Endothelial cell of umbilical vein (primary cell): ENCODE measurements around the gene NT5DC2. TPM values are rescaled to one million over a fixed set of nuclear protein-coding genes. Genes with fewer than 3 reads are reported as not detected.

Experiments used
- BruUV-seq: library from RNA; stranded (reverse); fragments of 400-500 nt; replicated peaks from 2 replicates; lab custom pipeline; 2021; lab: Mats Ljungman, UMichigan
- CTCF ChIA-PET: fragments of 300-600, 350-600 bp; sonication (Branson Sonifier 250); formaldehyde crosslinking; loops from one replicate; lab custom pipeline; 2021; ENCODE audit warnings: antibody characterized with exemption, inconsistent platforms; lab: Charles Lee
- POLR2A ChIA-PET: fragments of 300-600, 350-600 bp; sonication (Branson Sonifier 250); formaldehyde crosslinking; loops from one replicate; lab custom pipeline; 2021; ENCODE audit warnings: antibody characterized with exemption, inconsistent platforms; lab: Charles Lee
- DNase-seq: peaks from one replicate; pipeline ENCODE4 v3.0.0-alpha.2; 2011; ENCODE audit warnings: low read depth, low spot score
- FAIRE-seq: peaks from 2 replicates; lab custom pipeline; 2011; peaks lifted over from hg19 to GRCh38; lab: Jason Lieb, UNC
- H2AFZ ChIP-seq: 2 replicates; pipeline ENCODE4 v1.6.0; 2012; ENCODE audit warnings: low read depth, low read length, control low read depth, inconsistent platforms
- H3K27ac ChIP-seq: 2 replicates; pipeline ENCODE4 v1.5.1; 2011; ENCODE audit warnings: low read depth, mild to moderate bottlenecking, control low read depth, low read length, moderate library complexity; ENCODE audit not compliant: insufficient read depth
- H3K27me3 ChIP-seq, 2 experiments: 2 replicates each; pipeline versions ENCODE4 v1.6.0 to v1.6.1; 2011; ENCODE audit warnings: low read length in 2 of 2, mixed read lengths in 1 of 2; ENCODE audit not compliant: control insufficient read depth in 2 of 2, insufficient read depth in 2 of 2
- H3K36me3 ChIP-seq, 2 experiments: 2 replicates in 1 of 2; 3 replicates in 1 of 2; pipeline ENCODE4 v1.5.1; 2011; ENCODE audit warnings: low read length in 2 of 2, mild to moderate bottlenecking in 1 of 2, moderate library complexity in 1 of 2; ENCODE audit not compliant: control insufficient read depth in 2 of 2, insufficient read depth in 2 of 2; ENCODE audit errors: extremely low read depth in 1 of 2
- H3K4me1 ChIP-seq: 3 replicates; pipeline ENCODE4 v1.5.1; 2011; ENCODE audit warnings: mild to moderate bottlenecking, low read length; ENCODE audit not compliant: control insufficient read depth, insufficient read depth; ENCODE audit errors: extremely low read depth
- H3K4me2 ChIP-seq: 2 replicates; pipeline ENCODE4 v1.6.1; 2011; ENCODE audit warnings: low read length, control low read depth, mixed read lengths; ENCODE audit not compliant: insufficient read depth
- H3K4me3 ChIP-seq, 3 experiments: fragments of 200-600 bp in 1 of 3; sonication (generic), shearing (Covaris generic) in 1 of 3; replicated peaks in 1 of 3; 2 replicates each; pipeline ENCODE4 v1.5.1; 2011 to 2016; ENCODE audit warnings: control low read depth in 3 of 3, low read length in 3 of 3, mild to moderate bottlenecking in 2 of 3, inconsistent platforms in 1 of 3, low read depth in 1 of 3, moderate library complexity in 1 of 3; ENCODE audit not compliant: insufficient read depth in 1 of 3
- H3K79me2 ChIP-seq: 2 replicates; pipeline ENCODE4 v1.6.0; 2012; ENCODE audit warnings: low read length, inconsistent platforms; ENCODE audit not compliant: control insufficient read depth, insufficient read depth
- H3K9ac ChIP-seq: replicated peaks from 2 replicates; pipeline ENCODE3; 2011; ENCODE audit warnings: low read length, control low read depth; ENCODE audit not compliant: insufficient read depth; ENCODE audit errors: extremely low read depth
- H3K9me1 ChIP-seq: replicated peaks from 3 replicates; pipeline ENCODE4 v1.6.0; 2011; ENCODE audit warnings: mild to moderate bottlenecking, low read length; ENCODE audit not compliant: control insufficient read depth, insufficient read depth; ENCODE audit errors: extremely low read depth
- H3K9me3 ChIP-seq: replicated peaks from 2 replicates; pipeline ENCODE4 v1.5.1; 2012; ENCODE audit warnings: low read length, inconsistent platforms; ENCODE audit not compliant: control insufficient read depth, insufficient read depth
- H4K20me1 ChIP-seq: replicated peaks from 2 replicates; pipeline ENCODE3; 2011; ENCODE audit warnings: mild to moderate bottlenecking, low read length; ENCODE audit not compliant: control insufficient read depth, insufficient read depth; ENCODE audit errors: extremely low read depth
- EZH2 ChIP-seq: IDR thresholded peaks from 2 replicates; pipeline ENCODE4 v1.6.1; 2012; ENCODE audit warnings: borderline replicate concordance, low read depth, mild to moderate bottlenecking, moderate library complexity, low read length, inconsistent platforms; ENCODE audit not compliant: severe bottlenecking
- FOS ChIP-seq: IDR thresholded peaks from 2 replicates; pipeline ENCODE4 v1.6.1; 2011; ENCODE audit warnings: mild to moderate bottlenecking, low read length, moderate library complexity, borderline replicate concordance; ENCODE audit not compliant: insufficient read depth
- GATA2 ChIP-seq: IDR thresholded peaks from 2 replicates; pipeline ENCODE4 v1.7.0; 2011; ENCODE audit warnings: low read depth, mild to moderate bottlenecking, moderate library complexity, mixed read lengths, low read length; ENCODE audit not compliant: insufficient read length, insufficient read depth
- JUN ChIP-seq: IDR thresholded peaks from 2 replicates; pipeline ENCODE4 v1.6.1; 2011; ENCODE audit warnings: borderline replicate concordance, low read depth; ENCODE audit not compliant: insufficient read length, insufficient read depth
- MAX ChIP-seq: IDR thresholded peaks from 2 replicates; pipeline ENCODE4 v1.6.1; 2011; ENCODE audit not compliant: insufficient read depth, insufficient read length
- MYC ChIP-seq: IDR thresholded peaks from one replicate; pipeline ENCODE4 v1.6.1; 2011; ENCODE audit warnings: mild to moderate bottlenecking, low read depth, low read length
- POLR2A ChIP-seq: IDR thresholded peaks from 2 replicates; pipeline ENCODE4 v1.6.1; 2012; ENCODE audit warnings: low read depth, mild to moderate bottlenecking, control low read depth, low read length
- POLR2AphosphoS5 ChIP-seq: IDR thresholded peaks from 2 replicates; pipeline ENCODE4 v1.6.1; 2012; ENCODE audit warnings: low read depth, mild to moderate bottlenecking, control low read depth, low read length, moderate library complexity; ENCODE audit not compliant: insufficient read depth
- dilution Hi-C: fragments of 300-500 bp; cut with MboI; formaldehyde crosslinking; loops from one replicate; pipeline ENCODE4 v1.15.0; 2019; ENCODE audit warnings: low sequenced_read_pairs; ENCODE audit not compliant: extremely low pct_ligation_motif_present
- intact Hi-C: fragments of 100-400 bp; cut with micrococcal nuclease; formaldehyde crosslinking; loops from one replicate; pipeline ENCODE4 v1.10.0; 2022
- polyA plus RNA-seq, 4 experiments: library from polyadenylated mRNA; depleted of rRNA in 3 of 4; stranded (reverse) in 3 of 4; unstranded in 1 of 4; fragments of >200 nt; gene quantifications; 2 replicates each; pipeline versions ENCODE4 v1.2.1 to v1.2.3, GENCODE V29; 2011 to 2012; ENCODE audit warnings: missing spikeins in 1 of 4
- total RNA-seq: library from RNA; stranded (reverse); gene quantifications from 2 replicates; pipeline ENCODE4 v1.2.3, GENCODE V29; 2021
- TF ChIP-seq, protein P1 (sequence below), 2 donors: IDR thresholded peaks; 1 replicate in 1 of 2; 2 replicates in 1 of 2; pipeline ENCODE4 v1.5.1; 2011; ENCODE audit warnings: low read length in 2 of 2, mild to moderate bottlenecking in 2 of 2, moderate library complexity in 2 of 2, control low read depth in 1 of 2, inconsistent platforms in 1 of 2, low read depth in 1 of 2; ENCODE audit not compliant: insufficient read depth in 1 of 2; ENCODE audit errors: extremely low read depth in 1 of 2

The NT5DC2 gene
- total and polyA plus RNA-seq, 2 donors (not counting 3 experiments of a cell fraction or from before 2014, with no cell fraction given), result 298 to 402 TPM

DNA sequence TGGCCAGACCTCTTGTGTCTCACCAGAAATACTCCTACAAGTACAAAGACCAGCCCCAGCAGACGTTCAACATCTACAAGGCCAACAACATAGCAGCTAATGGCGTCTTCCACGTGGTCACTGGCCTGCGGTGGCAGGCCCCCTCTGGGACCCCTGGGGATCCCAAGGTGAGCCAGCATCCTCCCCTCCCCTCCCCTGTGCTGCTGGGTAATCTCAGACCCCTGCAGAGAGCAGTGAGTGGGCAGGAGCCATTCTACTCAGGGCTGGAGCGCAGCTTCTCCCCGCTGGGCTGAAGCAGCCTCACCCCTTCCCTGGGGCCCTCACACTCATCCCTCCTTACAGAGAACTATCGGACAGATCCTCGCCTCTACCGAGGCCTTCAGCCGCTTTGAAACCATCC lies 28.7 kb downstream of the NT5DC2 start:
- Histone ChIP-seq H4K20me1 (no peaks in the 10 kb centered on the region), H3K4me1 (peaks cover 10% of the 10 kb centered on the region), H3K4me3 (no peak overlapping the region), H3K79me2 (peaks cover 21% of the 10 kb centered on the region), H2AFZ (no peak overlapping the region), H3K9ac (no peak overlapping the region), H3K9me3 (no peaks in the 10 kb centered on the region), H3K27ac (no peak overlapping the region), H3K4me2 (no peak overlapping the region), H3K9me1 (no peaks in the 10 kb centered on the region), H3K27me3 (no peaks in the 10 kb centered on the region), H3K36me3 (peaks cover 28 to 71% of the 10 kb centered on the region in 2 experiments)
- POLR2A ChIA-PET, result no interaction called here
- BruUV-seq, result TSS peak; percentile 50
- FAIRE-seq, result no peak
- dilution Hi-C loops (no loop called here), intact Hi-C loops (no loop called here)
- TF ChIP-seq, protein P1, sequence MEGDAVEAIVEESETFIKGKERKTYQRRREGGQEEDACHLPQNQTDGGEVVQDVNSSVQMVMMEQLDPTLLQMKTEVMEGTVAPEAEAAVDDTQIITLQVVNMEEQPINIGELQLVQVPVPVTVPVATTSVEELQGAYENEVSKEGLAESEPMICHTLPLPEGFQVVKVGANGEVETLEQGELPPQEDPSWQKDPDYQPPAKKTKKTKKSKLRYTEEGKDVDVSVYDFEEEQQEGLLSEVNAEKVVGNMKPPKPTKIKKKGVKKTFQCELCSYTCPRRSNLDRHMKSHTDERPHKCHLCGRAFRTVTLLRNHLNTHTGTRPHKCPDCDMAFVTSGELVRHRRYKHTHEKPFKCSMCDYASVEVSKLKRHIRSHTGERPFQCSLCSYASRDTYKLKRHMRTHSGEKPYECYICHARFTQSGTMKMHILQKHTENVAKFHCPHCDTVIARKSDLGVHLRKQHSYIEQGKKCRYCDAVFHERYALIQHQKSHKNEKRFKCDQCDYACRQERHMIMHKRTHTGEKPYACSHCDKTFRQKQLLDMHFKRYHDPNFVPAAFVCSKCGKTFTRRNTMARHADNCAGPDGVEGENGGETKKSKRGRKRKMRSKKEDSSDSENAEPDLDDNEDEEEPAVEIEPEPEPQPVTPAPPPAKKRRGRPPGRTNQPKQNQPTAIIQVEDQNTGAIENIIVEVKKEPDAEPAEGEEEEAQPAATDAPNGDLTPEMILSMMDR (IDR thresholded peaks at IDR 0.05; ENCODE audit: extremely low read depth in 1 of 2, insufficient read depth in 1 of 2, low read depth in 1 of 2, low read length in 2 of 2), result no peak
- TF ChIP-seq MAX, result no peak
- no peak for TF ChIP-seq EZH2
- no peak for TF ChIP-seq MYC
- TF ChIP-seq POLR2AphosphoS5, result no peak
- TF ChIP-seq JUN, result no peak
- TF ChIP-seq FOS, result no peak
- TF ChIP-seq GATA2, result no peak
- no peak for TF ChIP-seq POLR2A
- CTCF ChIA-PET, result interaction anchor here (1.1 to 1.4 kb wide), 2 partner anchors 10 to 14 kb away, joined by 4 read pairs; partner anchors contain the start of gene STAB1
- DNase-seq, result no peak
